Muscle of leg (tissue), 11 donors: ENCODE data around the gene ATP1B3. TPM values are rescaled to one million over a fixed set of nuclear protein-coding genes. Genes with fewer than 3 reads are reported as not detected.
"Not testable (repeated sequence)": the region's sequence is repeated elsewhere in the genome, so short reads cannot be mapped to it uniquely, and the experiment has no call there.

ENCODE experiments used
- DNase-seq: peaks from one replicate; pipeline ENCODE4 v3.0.0; 2013
- H3K27ac ChIP-seq: one replicate; pipeline ENCODE4 v1.5.1; 2013; ENCODE audit warnings: mild to moderate bottlenecking, low read length, control low read depth
- H3K27me3 ChIP-seq: one replicate; pipeline ENCODE4 v1.6.1; 2013; ENCODE audit warnings: low read length; ENCODE audit not compliant: control insufficient read depth, insufficient read depth
- H3K36me3 ChIP-seq: one replicate; pipeline ENCODE4 v1.6.1; 2013; ENCODE audit warnings: low read length; ENCODE audit not compliant: control insufficient read depth, insufficient read depth
- H3K4me1 ChIP-seq: one replicate; pipeline ENCODE4 v1.6.1; 2013; ENCODE audit warnings: low read length; ENCODE audit not compliant: control insufficient read depth, insufficient read depth
- H3K4me3 ChIP-seq: one replicate; pipeline ENCODE4 v1.5.1; 2013; ENCODE audit warnings: low read length, control low read depth
- H3K9me3 ChIP-seq: replicated peaks from 2 replicates; pipeline ENCODE4 v1.6.1; 2013; ENCODE audit warnings: low read depth, low read length; ENCODE audit not compliant: control insufficient read depth
- WGBS: methylation state at CpG from one replicate; pipeline ENCODE4 v1.1.5; 2013; ENCODE audit warnings: missing lambda C conversion rate; ENCODE audit not compliant: insufficient coverage; 5-methylcytosine and 5-hydroxymethylcytosine counted together
- polyA plus RNA-seq, 8 donors: library from polyadenylated mRNA; unstranded; fragments of 120-200 nt; gene quantifications; one replicate each; pipeline versions ENCODE4 v1.2.1 to v1.2.3, GENCODE V29; 2013; ENCODE audit warnings: inconsistent platforms in 1 of 8, low replicate concordance in 1 of 8; ENCODE audit not compliant: insufficient read length in 8 of 8, insufficient read depth in 1 of 8
- total RNA-seq: library from RNA; stranded (reverse); fragments of 120-200 nt; gene quantifications from one replicate; pipeline ENCODE4 v1.2.4, GENCODE V29; 2013

The ATP1B3 gene
- total and polyA plus RNA-seq, 9 donors: 25.8 to 113 (median 84.6) TPM

DNA sequence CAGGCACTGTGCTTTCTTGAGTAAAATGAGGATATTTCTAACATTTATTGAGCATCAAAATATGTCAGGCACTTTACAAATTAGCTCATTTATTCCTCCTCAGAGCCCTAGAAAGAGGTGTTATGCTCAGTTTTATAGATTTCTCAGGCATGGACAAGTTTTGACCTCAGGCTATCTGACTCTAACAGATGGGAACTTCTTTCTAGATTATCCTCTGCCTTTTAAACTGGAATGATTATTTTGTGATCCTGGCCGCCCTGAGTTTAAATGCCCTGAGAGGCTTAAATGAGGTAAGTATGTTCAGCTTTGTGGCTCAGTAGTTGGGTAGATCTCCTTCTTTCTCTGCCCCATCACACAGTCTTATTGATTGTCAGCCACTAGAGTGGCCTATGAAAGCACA lies 32.3 kb upstream of the ATP1B3 start:
- WGBS: no CpG with 5 or more reads among the region's 1 CpG
- no peaks in the 10 kb centered on the region for H3K27me3 ChIP-seq

DNA sequence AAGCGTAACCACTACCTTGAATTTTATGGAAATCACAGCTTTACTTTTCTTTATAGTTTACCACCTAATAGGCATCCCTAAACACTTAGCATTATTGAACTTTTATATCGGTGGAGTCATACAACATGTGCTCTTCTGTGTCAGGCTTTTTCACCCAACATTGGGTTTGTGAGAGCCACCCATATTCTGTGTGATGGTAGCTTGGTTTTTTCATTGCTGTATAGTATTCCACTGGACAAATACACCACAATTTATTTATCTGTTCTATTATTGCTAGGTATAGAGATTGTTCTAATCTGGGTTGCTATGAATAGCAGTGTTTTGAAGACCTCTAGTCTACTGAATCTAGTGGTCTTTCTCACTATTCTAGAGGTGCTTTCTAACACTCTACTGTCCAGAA lies 31.6 kb upstream of the ATP1B3 start:
- Histone ChIP-seq H3K4me1 (no peaks in the 10 kb centered on the region), H3K4me3 (no peak overlapping the region), H3K27ac (no peak overlapping the region), H3K9me3 (no peaks in the 10 kb centered on the region), H3K27me3 (no peaks in the 10 kb centered on the region), H3K36me3 (no peaks in the 10 kb centered on the region)
- 88% methylated on average over 1 of the region's 2 CpGs for WGBS
- no peak for DNase-seq

More for the DNA sequence above, 32.3 kb upstream of the ATP1B3 start:
- no peaks in the 10 kb centered on the region for H3K4me1 ChIP-seq
- no peaks in the 10 kb centered on the region for H3K9me3 ChIP-seq
- no peaks in the 10 kb centered on the region for H3K36me3 ChIP-seq
- no peak overlapping the region for H3K4me3 ChIP-seq
- H3K27ac ChIP-seq: no peak overlapping the region
- DNase-seq: no peak

DNA sequence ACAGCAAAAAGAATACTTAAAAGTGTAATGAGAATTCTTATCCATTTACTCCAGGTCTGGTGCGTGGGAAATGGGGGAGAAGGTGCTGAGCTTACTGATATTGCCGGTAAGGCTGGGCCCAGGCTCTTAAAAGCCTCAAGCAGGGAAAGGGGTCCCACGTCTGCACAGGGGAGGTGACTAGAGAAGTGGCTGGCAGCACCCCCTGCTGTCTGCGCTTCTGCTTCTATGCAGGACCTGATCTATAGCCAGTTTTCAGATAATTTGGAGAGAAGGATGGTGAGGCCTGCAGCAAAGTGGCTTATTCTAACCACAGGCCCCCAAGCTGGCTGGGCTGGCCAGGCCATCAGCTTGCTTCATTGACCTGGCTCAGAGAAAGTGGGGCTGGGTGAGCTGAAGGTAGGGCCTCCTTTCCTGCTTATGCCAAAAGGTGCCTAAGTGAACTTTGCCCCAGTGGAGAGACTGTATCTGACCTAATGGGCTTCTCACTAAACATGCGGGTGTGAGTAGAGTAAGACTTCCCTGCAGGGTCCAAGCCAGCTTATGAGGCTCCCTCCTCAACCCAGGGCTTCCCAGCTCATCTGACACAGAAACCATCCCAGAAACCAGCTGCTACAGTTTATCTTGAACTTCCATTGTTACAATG lies 30.9 kb upstream of the ATP1B3 start:
- H3K4me3 ChIP-seq: no peak overlapping the region
- no peaks in the 10 kb centered on the region for H3K9me3 ChIP-seq
- H3K27me3 ChIP-seq: no peaks in the 10 kb centered on the region
- no peak overlapping the region for H3K27ac ChIP-seq
- no peaks in the 10 kb centered on the region for H3K36me3 ChIP-seq
- WGBS: 51% methylated on average over 2 of the region's 5 CpGs
- H3K4me1 ChIP-seq: no peaks in the 10 kb centered on the region
- DNase-seq: no peak

DNA sequence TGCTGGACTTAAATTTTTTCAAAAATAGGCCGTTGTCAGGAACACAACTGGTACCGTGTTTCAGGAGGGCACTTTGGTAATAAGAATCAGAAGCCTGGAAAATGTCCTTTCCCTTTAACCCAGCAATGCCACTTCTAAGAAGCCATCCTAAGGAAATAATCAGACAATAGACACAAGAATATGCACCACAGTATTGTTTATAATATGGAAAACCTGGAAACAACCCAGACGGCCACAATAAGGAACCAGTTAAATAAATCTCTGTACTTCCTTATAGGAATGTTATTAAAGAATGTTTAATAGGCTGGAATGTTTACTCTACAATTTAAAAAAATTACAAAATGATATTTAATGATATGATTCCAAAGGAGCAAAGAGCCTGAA lies 30.4 kb upstream of the ATP1B3 start:
- no peaks in the 10 kb centered on the region for H3K9me3 ChIP-seq
- no peak for DNase-seq
- no peak overlapping the region for H3K4me3 ChIP-seq
- H3K36me3 ChIP-seq: no peaks in the 10 kb centered on the region
- H3K4me1 ChIP-seq: no peaks in the 10 kb centered on the region
- WGBS: no CpG with 5 or more reads among the region's 3 CpGs
- H3K27me3 ChIP-seq: no peaks in the 10 kb centered on the region
- H3K27ac ChIP-seq: no peak overlapping the region

DNA sequence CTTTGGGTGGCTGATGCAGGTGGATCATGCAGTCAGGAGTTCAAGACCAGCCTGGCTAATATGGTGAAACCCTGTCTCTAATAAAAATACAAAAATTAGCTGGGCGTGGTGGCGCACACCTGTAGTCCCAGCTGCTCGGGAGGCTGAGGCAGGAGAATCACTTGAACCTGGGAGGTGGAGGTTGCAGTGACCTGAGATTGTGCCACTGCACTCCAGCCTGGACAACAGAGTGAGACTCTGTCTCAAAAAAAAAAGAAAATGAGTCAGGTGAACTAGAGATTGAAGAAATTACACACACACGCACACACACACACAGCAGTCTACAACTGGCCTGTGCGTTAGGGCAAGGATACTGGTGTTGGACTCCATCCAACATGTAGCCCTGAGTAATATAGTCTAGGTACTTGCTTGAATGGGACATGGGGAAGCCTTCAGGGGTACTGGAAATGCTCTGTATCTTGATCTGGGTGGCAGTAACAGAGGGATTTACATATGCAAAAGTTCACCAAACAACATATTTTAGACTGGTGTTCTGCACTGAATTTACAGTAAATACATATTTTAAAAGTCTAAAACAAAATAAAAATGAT lies 28.2 kb upstream of the ATP1B3 start:
- WGBS: 90% methylated on average over 2 of the region's 5 CpGs

DNA sequence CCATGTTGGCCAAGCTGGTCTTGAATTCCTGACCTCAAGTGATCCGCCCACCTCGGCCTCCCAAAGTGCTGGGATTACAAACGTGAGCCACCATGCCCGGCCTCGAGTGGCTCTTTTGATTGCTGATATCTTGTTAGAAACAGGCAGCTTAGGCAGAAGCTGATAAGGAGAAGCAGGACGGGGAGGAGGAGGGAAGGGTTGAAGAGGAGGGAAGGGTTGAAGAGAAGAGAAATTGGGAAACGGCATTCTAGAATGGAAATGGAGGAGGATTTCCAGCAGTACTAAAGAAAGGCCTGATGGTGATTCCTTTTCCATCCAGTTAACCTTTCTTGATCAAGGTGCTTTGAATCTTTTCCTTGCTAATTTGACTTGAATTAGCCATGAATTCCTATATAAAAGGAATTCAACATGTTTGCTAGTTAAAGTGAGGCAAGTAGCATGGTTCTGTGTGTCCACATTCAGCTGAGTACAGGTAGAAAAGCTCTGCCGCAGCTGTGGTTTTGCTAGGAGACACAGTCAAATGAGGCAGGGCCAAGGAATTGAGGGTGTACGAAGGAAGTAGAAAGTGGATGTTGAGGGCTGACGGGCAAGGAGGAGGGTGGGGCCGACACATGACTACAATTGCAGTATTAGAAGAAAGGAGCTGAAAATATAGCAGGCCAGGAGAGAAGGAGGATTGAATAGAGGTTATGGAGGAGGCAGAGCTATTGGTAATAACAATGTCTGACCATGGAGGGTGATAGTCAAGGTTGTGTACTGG lies 27.2 kb upstream of the ATP1B3 start:
- no peak overlapping the region for H3K4me3 ChIP-seq
- WGBS: 60% methylated on average over 11 of the region's 11 CpGs
- H3K36me3 ChIP-seq: no peaks in the 10 kb centered on the region
- no peak overlapping the region for H3K27ac ChIP-seq
- no peaks in the 10 kb centered on the region for H3K27me3 ChIP-seq
- no peak for DNase-seq
- no peaks in the 10 kb centered on the region for H3K9me3 ChIP-seq
- H3K4me1 ChIP-seq: no peaks in the 10 kb centered on the region

More for the DNA sequence above, 28.2 kb upstream of the ATP1B3 start:
- H3K27me3 ChIP-seq, H3K4me1 ChIP-seq, H3K36me3 ChIP-seq, DNase-seq, H3K4me3 ChIP-seq, H3K9me3 ChIP-seq, H3K27ac ChIP-seq: not testable (repeated sequence)

DNA sequence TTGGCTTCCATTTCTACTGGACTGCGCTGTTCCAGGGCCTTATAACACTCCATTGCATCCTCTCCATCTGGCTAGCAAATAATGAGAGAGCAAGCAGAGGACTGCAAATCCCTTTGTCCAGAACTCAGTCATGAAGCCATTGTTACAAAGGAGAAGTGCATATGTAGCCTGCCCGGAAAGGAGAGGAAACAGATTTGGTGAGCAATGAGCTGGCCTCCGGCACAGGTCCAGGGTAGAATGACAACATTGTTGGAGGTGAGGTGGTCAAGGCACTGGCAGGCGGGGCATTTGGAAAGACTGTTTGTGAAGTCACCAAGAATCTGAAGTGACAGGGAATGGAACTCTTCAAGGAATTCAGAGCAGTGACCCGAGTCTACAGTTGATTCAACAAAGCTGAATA lies 25.0 kb upstream of the ATP1B3 start:
- Histone ChIP-seq H3K27me3 (no peaks in the 10 kb centered on the region), H3K9me3 (no peaks in the 10 kb centered on the region), H3K4me1 (no peaks in the 10 kb centered on the region), H3K4me3 (no peak overlapping the region), H3K27ac (peak overlapping the region; percentile 25), H3K36me3 (no peaks in the 10 kb centered on the region)
- WGBS: 79% methylated on average over 4 of the region's 5 CpGs
- no peak for DNase-seq

DNA sequence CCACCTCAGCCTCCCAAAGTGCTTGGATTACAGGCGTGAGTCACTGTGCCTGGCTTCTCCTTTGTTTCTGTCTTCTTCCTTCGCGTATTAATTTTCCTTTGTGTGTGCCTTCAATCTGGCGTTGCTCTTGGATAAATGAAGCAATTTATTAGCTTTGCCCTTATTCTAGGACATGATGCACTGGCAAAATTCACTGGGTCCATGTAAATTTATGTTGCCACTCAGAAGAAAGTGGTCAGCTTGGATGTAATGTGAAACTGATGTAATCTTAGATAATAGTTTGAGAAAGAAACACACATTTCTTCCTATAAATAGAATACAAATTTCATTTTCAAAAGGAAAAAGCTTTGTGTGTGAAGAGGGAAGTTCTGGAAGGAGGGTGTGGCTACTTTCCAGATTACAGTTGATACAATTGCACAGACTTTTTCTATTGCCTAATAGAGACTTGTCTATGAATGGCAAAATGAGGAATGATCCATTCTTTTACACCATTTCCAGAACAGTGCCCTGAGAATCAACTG lies 23.3 kb upstream of the ATP1B3 start:
- no peak for DNase-seq
- H3K27me3 ChIP-seq: no peaks in the 10 kb centered on the region
- no peak overlapping the region for H3K4me3 ChIP-seq
- no peaks in the 10 kb centered on the region for H3K36me3 ChIP-seq
- H3K4me1 ChIP-seq: no peaks in the 10 kb centered on the region
- H3K27ac ChIP-seq: peak overlapping the region; percentile 59
- 83% methylated on average over 1 of the region's 4 CpGs for WGBS
- H3K9me3 ChIP-seq: no peaks in the 10 kb centered on the region

DNA sequence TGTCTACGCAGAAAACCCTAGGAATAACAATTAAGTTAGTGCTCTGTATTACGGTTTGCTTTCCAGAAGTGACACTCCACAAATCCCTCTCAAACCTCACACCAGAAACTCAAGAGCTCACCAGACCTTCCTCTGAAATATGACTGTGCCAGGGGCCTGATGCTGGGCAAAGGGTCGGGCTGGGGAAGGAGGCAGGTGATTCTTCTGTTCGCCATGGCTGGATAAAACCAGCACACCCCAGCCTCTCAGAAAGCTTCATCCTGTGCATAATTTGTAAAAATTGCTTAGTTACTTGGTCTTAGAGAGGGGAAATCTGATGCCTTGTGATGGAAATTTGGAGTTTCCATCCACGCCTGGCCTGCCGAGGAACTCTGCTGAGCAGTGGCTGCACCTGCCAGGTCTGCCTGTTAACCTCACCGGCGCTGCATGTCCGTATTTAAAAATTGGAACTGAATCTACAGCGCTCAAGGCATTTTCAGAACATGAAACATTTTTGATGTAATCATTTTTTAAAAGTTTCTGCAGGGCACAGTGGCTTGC lies 22.7 kb upstream of the ATP1B3 start:
- no peaks in the 10 kb centered on the region for H3K36me3 ChIP-seq
- WGBS: 73% methylated on average over 2 of the region's 10 CpGs
- no peaks in the 10 kb centered on the region for H3K27me3 ChIP-seq
- DNase-seq: no peak
- peak overlapping the region; percentile 42 for H3K27ac ChIP-seq
- H3K4me1 ChIP-seq: no peaks in the 10 kb centered on the region
- no peak overlapping the region for H3K4me3 ChIP-seq
- H3K9me3 ChIP-seq: no peaks in the 10 kb centered on the region

DNA sequence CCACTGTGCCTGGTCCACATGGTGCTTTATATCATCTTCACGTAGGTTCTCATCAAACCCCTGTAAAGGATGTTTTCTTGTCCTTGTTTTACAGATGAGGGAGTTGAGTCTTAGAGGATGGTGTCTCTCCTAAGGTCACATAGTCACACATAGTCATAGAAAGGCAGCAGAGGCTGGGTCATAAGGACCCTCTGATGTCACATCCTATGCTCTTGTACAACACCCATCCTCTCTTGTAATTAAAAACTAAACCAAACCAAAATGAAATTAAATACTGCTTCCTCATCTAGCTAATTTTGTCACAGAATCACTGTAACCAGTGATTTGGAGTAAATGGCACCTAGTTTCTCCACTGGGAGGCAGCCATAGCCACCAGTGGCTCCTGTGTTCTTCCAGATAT lies 21.8 kb upstream of the ATP1B3 start:
- no peaks in the 10 kb centered on the region for H3K9me3 ChIP-seq
- H3K27ac ChIP-seq: no peak overlapping the region
- DNase-seq: no peak
- H3K4me1 ChIP-seq: no peaks in the 10 kb centered on the region
- H3K4me3 ChIP-seq: no peak overlapping the region
- H3K27me3 ChIP-seq: no peaks in the 10 kb centered on the region
- H3K36me3 ChIP-seq: no peaks in the 10 kb centered on the region
- no CpG with 5 or more reads among the region's 1 CpG for WGBS
